Activated B cell treated with CpG ODN at 0.5 μM for 24 hours (primary cell): ENCODE measurements around the gene GTPBP10. TPM values are rescaled to one million over a fixed set of nuclear protein-coding genes. Genes with fewer than 3 reads are reported as not detected.

Experiments
- ATAC-seq: fragments of 200-7000 bp; cut with Tn5 transposase; one replicate; pipeline ENCODE4 v1.10.0; 2021; ENCODE audit warnings: low read depth, mild to moderate bottlenecking, moderate library complexity
- CTCF ChIA-PET: fragments of 350-600 bp; sonication (Branson Sonifier 250); formaldehyde crosslinking; loops from one replicate; lab custom pipeline; 2021; ENCODE audit warnings: antibody characterized with exemption; lab: Charles Lee
- POLR2A ChIA-PET: fragments of 350-600 bp; sonication (Branson Sonifier 250); formaldehyde crosslinking; loops from one replicate; lab custom pipeline; 2021; ENCODE audit warnings: antibody characterized with exemption; lab: Charles Lee
- DNase-seq: peaks from one replicate; pipeline ENCODE4 v3.0.0; 2022
- H3K27ac Mint-ChIP-seq: one replicate; pipeline ENCODE4 v1.8.0; 2020; ENCODE audit warnings: mixed read lengths
- H3K27me3 Mint-ChIP-seq: one replicate; pipeline ENCODE4 v1.8.0; 2021; ENCODE audit warnings: mixed read lengths
- H3K36me3 Mint-ChIP-seq: one replicate; pipeline ENCODE4 v1.8.0; 2021; ENCODE audit warnings: low read depth, mixed read lengths
- H3K4me1 Mint-ChIP-seq: one replicate; pipeline ENCODE4 v1.8.0; 2021; ENCODE audit warnings: mixed read lengths
- H3K4me3 Mint-ChIP-seq: one replicate; pipeline ENCODE4 v1.8.0; 2020; ENCODE audit warnings: mild to moderate bottlenecking, mixed read lengths
- H3K9me3 Mint-ChIP-seq: one replicate; pipeline ENCODE4 v1.8.0; 2020; ENCODE audit warnings: mixed read lengths
- CTCF ChIP-seq: fragments of 200-600 bp; IDR thresholded peaks from one replicate; pipeline ENCODE4 v1.8.0; 2022; ENCODE audit warnings: antibody characterized with exemption, mild to moderate bottlenecking
- intact Hi-C: fragments of 100-400 bp; cut with micrococcal nuclease; formaldehyde crosslinking; loops from one replicate; pipeline ENCODE4 v1.15.1; 2024
- total RNA-seq: library from RNA; stranded (reverse); gene quantifications from 2 replicates; pipeline ENCODE4 v1.2.3, GENCODE V29; 2022

GTPBP10 gene
- total RNA-seq, 1 donor from 2014 or later: 28.8 TPM

- POLR2A ChIA-PET: interaction anchor here (0.6 to 2.0 kb wide), 2 partner anchors 53 to 58 kb away, joined by 12 to 21 read pairs; partner anchors contain the start of gene GTPBP10
- intact Hi-C loops: loop anchor here (1.0 to 10.0 kb wide), 6 partner anchors 24 to 1541 kb away; partner anchors contain the start of genes AKAP9, CFAP69, GTPBP10 and MTERF1
- Mint-ChIP-seq H3K4me1 (peaks cover 15% of the 10 kb centered on the region), H3K36me3 (peaks cover 6% of the 10 kb centered on the region), H3K27ac (peak within 1 kb of the TSS; percentile 89), H3K27me3 (no peaks in the 10 kb centered on the region), H3K9me3 (peaks cover 11% of the 10 kb centered on the region), H3K4me3 (peak within 1 kb of the TSS; percentile 97)
- TF ChIP-seq CTCF: no peak
- peak; percentile 57 for DNase-seq
- peak; percentile 94 for ATAC-seq
- CTCF ChIA-PET: interaction anchor here (0.7 to 1.3 kb wide), 4 partner anchors 52 to 249 kb away, joined by 3 to 4 read pairs (median 4); partner anchors contain the start of gene STEAP1
Measured at GRCh38 chr7:90403174-90404113, 56.9 kb downstream of the GTPBP10 start, which contains the start of gene CLDN12. Gene CLDN12 (plus strand): TSS chr7:90403461. CDS start chr7:90412677, 9,216 bp downstream.

GRCh38 chr7:90404777-90405176 is 58.3 kb downstream of the GTPBP10 start:
- H3K4me1 Mint-ChIP-seq: peaks cover 15% of the 10 kb centered on the region
- ChIA-PET POLR2A (no interaction called here), CTCF (no interaction called here)
- intact Hi-C loops: loop anchor here (1.0 to 10.0 kb wide), 2 partner anchors 23 to 1540 kb away; partner anchors contain the start of gene AKAP9
- ATAC-seq (no peak), DNase-seq (no peak)
- H3K36me3 Mint-ChIP-seq: peaks cover 6% of the 10 kb centered on the region
- H3K9me3 Mint-ChIP-seq: peaks cover 5% of the 10 kb centered on the region
- TF ChIP-seq CTCF: no peak
- peak overlapping the region; percentile 97 for H3K4me3 Mint-ChIP-seq
- no peak overlapping the region for H3K27ac Mint-ChIP-seq
- H3K27me3 Mint-ChIP-seq: no peaks in the 10 kb centered on the region

- ChIA-PET POLR2A (no interaction called here), CTCF (no interaction called here)
- intact Hi-C loops: loop anchor here (10.0 kb wide), 1 partner anchor 1537 kb away; the partner anchor contains the start of gene AKAP9
- Mint-ChIP-seq H3K36me3 (peaks cover 6% of the 10 kb centered on the region), H3K4me1 (peaks cover 15% of the 10 kb centered on the region), H3K4me3 (no peak overlapping the region), H3K9me3 (no peaks in the 10 kb centered on the region), H3K27ac (no peak overlapping the region), H3K27me3 (no peaks in the 10 kb centered on the region)
- no peak for DNase-seq
- no peak for TF ChIP-seq CTCF
- no peak for ATAC-seq
Measured at GRCh38 chr7:90407484-90407821, 60.9 kb downstream of the GTPBP10 start.

GRCh38 chr7:90408142-90408541 is 61.6 kb downstream of the GTPBP10 start:
- ATAC-seq (no peak), DNase-seq (no peak)
- TF ChIP-seq CTCF: no peak
- Mint-ChIP-seq H3K4me3 (no peak overlapping the region), H3K36me3 (peaks cover 6% of the 10 kb centered on the region), H3K9me3 (no peaks in the 10 kb centered on the region), H3K4me1 (peaks cover 9% of the 10 kb centered on the region), H3K27me3 (no peaks in the 10 kb centered on the region), H3K27ac (no peak overlapping the region)
- CTCF ChIA-PET: no interaction called here
- intact Hi-C loops: loop anchor here (10.0 kb wide), 1 partner anchor 1537 kb away; the partner anchor contains the start of gene AKAP9
- POLR2A ChIA-PET: no interaction called here

GRCh38 chr7:90409667-90410066 is 63.2 kb downstream of the GTPBP10 start:
- ATAC-seq: no peak
- Mint-ChIP-seq H3K27me3 (no peaks in the 10 kb centered on the region), H3K9me3 (no peaks in the 10 kb centered on the region), H3K36me3 (no peaks in the 10 kb centered on the region), H3K27ac (no peak overlapping the region), H3K4me1 (no peaks in the 10 kb centered on the region), H3K4me3 (no peak overlapping the region)
- intact Hi-C loops: loop anchor here (5.0 to 10.0 kb wide), 2 partner anchors 257 to 1535 kb away; partner anchors contain the start of genes AKAP9 and STEAP1
- CTCF ChIA-PET: no interaction called here
- POLR2A ChIA-PET: no interaction called here
- DNase-seq: no peak
- no peak for TF ChIP-seq CTCF
